Stimulated activated CD8-positive, alpha-beta memory T cell treated with anti-CD3 and anti-CD28 coated beads, Interleukin-2, amount 100 ng/mL, for 48 hours (primary cell): ENCODE results near the gene BCAT1.

Experiments used
- DNase-seq, 2 donors: peaks; one replicate each; pipeline ENCODE4 v3.0.0-alpha.2; 2020; ENCODE audit warnings: low read depth in 2 of 2

Gene BCAT1

DNA sequence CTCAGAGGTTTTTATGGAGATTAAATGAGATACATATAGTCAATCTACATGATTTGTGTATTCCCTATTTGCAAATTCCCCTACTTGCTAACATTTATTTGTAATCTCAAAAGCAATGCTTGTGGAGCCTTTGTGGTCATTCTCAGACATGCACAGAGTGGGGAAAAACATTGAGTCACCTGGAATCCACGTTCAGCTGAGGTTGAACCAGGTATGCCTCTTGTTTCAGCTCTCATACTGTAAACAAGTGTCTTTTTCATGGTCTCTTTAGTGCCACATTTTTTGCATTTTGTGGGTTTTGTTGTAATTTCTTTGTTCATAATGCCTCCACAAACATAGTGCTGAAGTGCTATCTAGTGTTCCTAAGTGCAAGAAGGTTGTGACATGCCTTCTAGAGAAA, 181.9 kb downstream of the BCAT1 start:
- no peak for DNase-seq

DNA sequence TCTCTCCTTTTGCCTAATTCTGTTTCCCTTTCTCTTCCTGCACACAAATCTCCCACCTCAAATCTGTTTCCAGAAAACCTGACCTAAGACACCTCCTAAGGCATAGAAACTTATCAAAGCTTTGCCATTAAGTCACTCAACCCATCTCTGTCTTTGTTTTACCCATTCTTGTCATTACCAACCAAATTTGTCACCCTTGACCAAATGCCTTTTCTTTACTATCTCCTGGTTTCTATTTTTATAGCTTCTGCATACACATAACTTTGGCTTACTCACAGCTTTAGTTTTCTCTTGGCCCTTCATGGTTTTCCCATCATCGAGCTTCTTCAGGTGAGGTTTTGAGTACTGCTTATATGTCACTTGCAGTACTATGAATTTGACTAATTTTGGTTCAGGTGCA, 184.2 kb downstream of the BCAT1 start:
- DNase-seq: no peak

DNA sequence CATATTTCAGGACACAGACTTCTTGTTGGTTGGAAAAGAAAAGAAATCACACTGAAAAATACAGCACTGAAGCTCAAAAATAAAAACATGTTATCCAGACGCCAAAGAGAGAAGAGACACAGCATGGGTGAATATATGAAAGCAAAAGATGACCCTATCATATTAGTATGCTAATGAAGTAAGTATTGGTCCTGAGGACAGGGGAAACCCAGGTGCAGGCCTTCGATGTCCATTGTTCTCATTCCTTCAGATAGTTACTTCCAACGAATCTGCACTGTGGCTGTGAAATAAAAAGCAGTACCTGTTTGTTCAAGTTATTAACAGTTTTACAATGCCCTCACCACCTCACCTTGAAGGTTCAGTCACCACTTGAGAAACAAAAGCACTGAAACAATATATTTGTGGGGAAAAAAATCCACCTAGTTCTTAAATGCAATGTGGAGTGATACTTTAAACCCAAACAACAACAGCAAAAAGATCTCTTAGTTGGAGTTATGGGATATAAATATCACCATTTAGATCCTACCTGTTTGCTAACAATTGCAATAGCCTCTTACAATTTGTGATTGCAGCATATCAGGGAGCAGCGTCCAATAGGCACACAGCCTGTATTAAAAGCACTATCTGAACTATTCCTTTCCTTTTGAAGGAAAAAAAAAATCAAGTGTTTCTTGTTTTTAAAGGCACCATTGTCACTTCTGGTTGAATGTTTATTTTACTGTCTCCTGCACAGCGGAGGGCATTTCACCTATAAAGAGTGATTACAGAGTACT, 188.1 kb downstream of the BCAT1 start:
- DNase-seq: no peak

DNA sequence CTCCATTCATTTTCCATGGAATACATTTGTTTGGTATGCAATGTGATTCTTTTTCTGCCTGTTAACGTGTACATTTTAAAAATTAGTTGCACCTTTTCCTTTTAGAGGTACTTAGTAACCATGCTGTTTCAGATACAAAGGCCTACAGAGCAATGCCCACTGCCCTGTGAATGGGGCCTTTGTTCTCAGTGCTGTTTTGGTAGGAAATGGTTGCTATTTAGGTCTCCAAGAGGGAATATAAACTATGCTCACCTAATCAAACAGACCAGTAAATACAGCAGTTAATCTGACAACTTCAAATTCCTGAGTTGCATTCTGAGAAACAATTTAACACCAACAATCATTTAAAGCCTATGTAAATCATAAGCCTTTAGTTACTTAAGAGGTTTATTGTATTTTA, 188.7 kb downstream of the BCAT1 start:
- no peak for DNase-seq
